ENCODE measurements around the gene RNF130.

GRCh38 chr5:180040287-180041214 lies 31.0 kb downstream of the RNF130 start:
- TF ChIP-seq CTCF (IDR thresholded peaks at IDR 0.05): no peak
- no peak for TF ChIP-seq EZH2 (IDR thresholded peaks at IDR 0.05)
